Epithelial cell of esophagus (primary cell): ENCODE results near the gene ZP1.
A peak's percentile ranks its signal among the peaks of the same experiment; 100 is the strongest.

Experiments used
- DNase-seq: peaks from one replicate; pipeline ENCODE4 v3.0.0; 2010; ENCODE audit warnings: low read depth
- H3K4me3 ChIP-seq: 2 replicates; pipeline ENCODE4 v1.5.1; 2011; ENCODE audit warnings: mild to moderate bottlenecking, low read length, control low read depth
- CTCF ChIP-seq: IDR thresholded peaks from 2 replicates; pipeline ENCODE4 v1.5.1; 2011; ENCODE audit warnings: low read depth, mild to moderate bottlenecking, low read length, control low read depth, inconsistent platforms; ENCODE audit not compliant: insufficient read depth; ENCODE audit errors: missing control alignments

The ZP1 gene

GRCh38 chr11:60838132-60838531 lies 29.2 kb upstream of the ZP1 start:
- peak; percentile 9 for TF ChIP-seq CTCF
- no peak for DNase-seq
- no peak overlapping the region for H3K4me3 ChIP-seq

GRCh38 chr11:60840470-60841430 lies 26.6 kb upstream of the ZP1 start:
- no peak for TF ChIP-seq CTCF
- DNase-seq = no peak
- no peak overlapping the region for H3K4me3 ChIP-seq

GRCh38 chr11:60841797-60842667 lies 25.3 kb upstream of the ZP1 start, which contains the start of gene CCDC86:
TSS of gene CCDC86 (plus strand) at chr11:60842113. CDS start at chr11:60842125, 12 bp downstream.
- H3K4me3 ChIP-seq = peak within 1 kb of the TSS; percentile 64
- TF ChIP-seq CTCF = no peak
- peak; percentile 96 for DNase-seq

- no peak for TF ChIP-seq CTCF
- peak; percentile 69 for DNase-seq
- peak overlapping the region; percentile 64 for H3K4me3 ChIP-seq
These were observed 24.4 kb upstream of the ZP1 start for GRCh38 chr11:60842668-60843600.

GRCh38 chr11:60844045-60844869 lies 23.1 kb upstream of the ZP1 start:
- H3K4me3 ChIP-seq = peak overlapping the region; percentile 64
- no peak for TF ChIP-seq CTCF
- DNase-seq = peak; percentile 45
